H7 (cell line): ENCODE results near the gene VEGFA. TPM values are rescaled to one million over a fixed set of nuclear protein-coding genes. Genes with fewer than 3 reads are reported as not detected.
A peak's percentile ranks its signal among the peaks of the same experiment; 100 is the strongest.

ENCODE experiments used
- DNase-seq: peaks from one replicate; pipeline ENCODE4 v3.0.0; 2012
- H3K27me3 ChIP-seq: 2 replicates; pipeline ENCODE4 v1.6.0; 2011; ENCODE audit warnings: mild to moderate bottlenecking, low read length; ENCODE audit not compliant: control insufficient read depth, insufficient read depth
- H3K36me3 ChIP-seq: replicated peaks from 2 replicates; pipeline ENCODE4 v1.5.1; 2011; ENCODE audit warnings: low read length; ENCODE audit not compliant: control insufficient read depth, insufficient read depth
- H3K4me3 ChIP-seq: 2 replicates; pipeline ENCODE4 v1.5.1; 2011; ENCODE audit warnings: low read depth, mild to moderate bottlenecking, control low read depth, low read length, moderate library complexity; ENCODE audit not compliant: insufficient read depth
- total RNA-seq: library from RNA; depleted of rRNA; stranded (reverse); fragments of >200 nt; shearing (Covaris generic); gene quantifications from 2 replicates; pipeline ENCODE4 v1.2.3, GENCODE V29; 2014

VEGFA gene
- total RNA-seq, 1 experiment from 2014 or later, result 32.1 TPM

DNA sequence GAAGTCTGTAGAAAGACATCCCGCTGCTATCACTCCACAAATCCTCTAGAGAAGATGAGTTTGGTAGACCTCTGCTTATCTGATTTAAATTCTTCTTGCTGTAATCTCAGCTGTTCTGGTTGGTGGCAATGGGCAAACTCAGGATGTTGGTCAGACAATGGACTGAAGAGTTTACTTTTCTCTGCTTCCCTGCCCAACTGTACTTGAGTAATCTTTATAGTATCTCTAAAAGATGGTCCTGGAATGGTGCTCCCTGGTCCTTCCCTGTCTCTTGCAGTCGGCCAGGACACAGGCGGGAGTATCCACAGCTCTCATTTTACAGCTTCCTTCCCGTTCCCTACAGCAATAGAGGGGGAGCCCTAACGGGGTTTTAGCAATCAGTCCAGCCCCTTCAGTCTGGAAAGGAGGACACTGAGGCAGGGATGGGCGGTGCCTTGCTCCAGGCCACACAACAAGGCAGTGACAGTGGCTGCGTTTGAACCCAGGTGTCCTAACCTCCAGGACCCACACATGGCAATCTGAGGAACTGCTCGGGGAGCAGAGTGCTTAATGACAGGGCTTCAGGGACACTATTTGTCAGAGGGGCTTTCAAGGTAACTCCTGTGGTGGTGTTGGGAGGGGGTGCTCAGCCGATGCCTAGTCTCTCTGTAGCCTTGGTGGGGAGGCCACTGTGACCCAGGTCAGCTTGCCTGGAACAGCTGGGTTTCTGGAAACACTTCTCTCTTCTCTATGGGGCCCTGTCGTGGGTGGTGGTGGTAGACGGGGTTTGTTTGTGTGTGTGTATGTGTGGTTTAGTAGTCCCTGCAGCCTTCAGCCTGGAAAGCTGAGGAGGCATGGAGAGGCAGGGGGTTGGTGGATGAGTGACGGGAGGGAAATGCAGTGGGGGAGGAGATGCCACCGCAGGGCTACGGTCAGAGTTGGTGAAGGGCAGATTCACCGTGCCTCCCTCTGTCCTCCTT is 9.5 kb upstream of the VEGFA start:
- H3K36me3 ChIP-seq, result no peaks in the 10 kb centered on the region
- H3K27me3 ChIP-seq, result no peaks in the 10 kb centered on the region; the same call in 1 of the 2 replicates
- H3K4me3 ChIP-seq, result no peak overlapping the region
- no peak for DNase-seq

DNA sequence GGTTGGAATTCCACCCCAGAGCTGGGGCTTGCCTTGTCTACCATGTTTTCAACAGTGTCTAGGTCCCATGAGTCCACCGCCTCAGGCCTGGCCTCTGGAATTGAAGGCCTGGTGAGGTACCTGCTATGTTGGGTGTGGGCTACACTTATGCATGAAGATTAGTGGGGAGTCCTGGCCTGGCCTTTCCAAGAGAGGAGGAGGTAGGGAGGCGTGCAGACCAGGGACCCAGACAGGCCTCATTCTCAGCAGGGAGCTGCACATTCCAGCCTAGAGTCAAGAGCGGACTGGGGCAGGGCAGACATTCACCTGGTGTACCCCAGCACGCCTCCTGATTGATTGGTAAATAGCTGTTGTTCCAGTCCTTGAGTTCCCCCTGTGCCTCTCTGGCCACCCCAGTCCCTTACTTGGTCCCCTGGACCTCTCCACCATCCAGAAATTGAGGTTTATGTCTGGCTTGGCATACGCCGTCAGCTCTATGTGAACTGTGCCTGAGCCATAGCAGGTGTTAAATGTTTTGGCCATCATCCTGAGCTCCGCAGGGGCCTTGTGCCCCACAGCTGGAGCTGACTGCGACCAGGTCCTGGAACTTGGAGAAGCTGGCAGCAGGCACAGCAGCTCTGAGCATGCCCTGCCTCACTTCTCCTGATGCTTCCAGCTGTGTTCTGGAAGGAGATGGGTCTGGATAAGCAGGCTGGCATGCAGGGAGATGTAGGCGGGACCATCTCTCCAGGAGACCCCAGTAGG is 8.2 kb upstream of the VEGFA start:
- no peak overlapping the region for H3K4me3 ChIP-seq
- DNase-seq, result peak; percentile 13

DNA sequence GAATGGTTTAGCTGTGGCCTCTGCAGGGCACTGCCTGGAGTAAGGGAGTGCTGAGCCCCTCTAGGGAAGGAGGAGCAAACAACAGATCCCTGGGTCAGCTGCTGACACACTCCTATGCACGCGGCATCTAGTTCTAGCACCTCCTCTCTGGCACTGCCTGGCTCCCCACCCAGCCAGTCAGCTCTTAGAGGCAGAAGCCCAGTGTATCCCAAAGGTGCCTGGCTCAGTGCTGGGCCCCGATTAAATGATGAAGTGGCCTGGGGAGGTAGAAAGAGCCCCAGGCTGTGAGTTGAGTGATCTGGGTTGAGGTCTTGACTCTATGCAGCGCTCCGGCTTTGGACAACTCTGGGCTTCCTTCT is 7.6 kb upstream of the VEGFA start:
- DNase-seq, result peak; percentile 14

More for the DNA sequence above, 8.2 kb upstream of the VEGFA start:
- Histone ChIP-seq H3K36me3 (no peaks in the 10 kb centered on the region), H3K27me3 (no peaks in the 10 kb centered on the region; the same call in 1 of the 2 replicates)

DNA sequence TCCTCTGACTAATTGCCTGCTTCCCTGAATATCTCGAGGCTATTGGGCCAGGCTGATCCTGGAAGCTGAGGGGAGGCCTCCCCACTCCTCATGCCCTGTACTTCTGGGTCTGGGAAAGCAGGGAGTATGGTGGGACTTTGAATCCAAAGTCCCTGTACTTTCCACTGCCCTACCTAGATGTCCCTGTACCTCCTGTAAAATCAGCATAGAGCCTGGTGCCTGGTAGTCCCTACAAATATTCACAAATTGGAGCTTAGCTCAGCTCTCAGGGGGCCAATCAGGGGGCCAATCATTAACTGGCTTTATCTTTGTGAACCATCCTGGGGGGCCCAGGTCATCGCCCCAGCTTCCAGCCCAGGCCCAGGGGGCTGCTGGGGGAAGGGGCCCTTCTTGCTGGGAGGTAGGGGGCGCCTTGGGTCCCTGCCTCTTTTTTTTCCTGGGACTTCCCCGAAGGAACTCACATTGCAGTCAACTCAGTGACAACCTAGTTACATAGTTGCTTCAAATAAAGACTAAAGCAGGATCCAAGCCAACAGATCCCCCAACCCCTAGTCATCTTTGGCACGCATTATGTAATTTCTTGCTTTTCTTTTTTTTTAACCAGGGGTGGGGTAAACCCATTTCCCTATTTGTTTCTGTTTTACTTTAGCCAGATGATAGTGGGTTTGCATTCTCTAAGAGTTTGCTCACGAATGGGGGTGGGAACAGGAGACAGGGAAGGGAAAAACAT is 6.9 kb upstream of the VEGFA start:
- Histone ChIP-seq H3K4me3 (no peak overlapping the region), H3K36me3 (no peaks in the 10 kb centered on the region), H3K27me3 (no peaks in the 10 kb centered on the region; the same call in 1 of the 2 replicates)
- DNase-seq, result peak; percentile 58

More for the DNA sequence above, 7.6 kb upstream of the VEGFA start:
- H3K36me3 ChIP-seq, result no peaks in the 10 kb centered on the region
- no peaks in the 10 kb centered on the region; the same call in 1 of the 2 replicates for H3K27me3 ChIP-seq
- H3K4me3 ChIP-seq, result no peak overlapping the region

DNA sequence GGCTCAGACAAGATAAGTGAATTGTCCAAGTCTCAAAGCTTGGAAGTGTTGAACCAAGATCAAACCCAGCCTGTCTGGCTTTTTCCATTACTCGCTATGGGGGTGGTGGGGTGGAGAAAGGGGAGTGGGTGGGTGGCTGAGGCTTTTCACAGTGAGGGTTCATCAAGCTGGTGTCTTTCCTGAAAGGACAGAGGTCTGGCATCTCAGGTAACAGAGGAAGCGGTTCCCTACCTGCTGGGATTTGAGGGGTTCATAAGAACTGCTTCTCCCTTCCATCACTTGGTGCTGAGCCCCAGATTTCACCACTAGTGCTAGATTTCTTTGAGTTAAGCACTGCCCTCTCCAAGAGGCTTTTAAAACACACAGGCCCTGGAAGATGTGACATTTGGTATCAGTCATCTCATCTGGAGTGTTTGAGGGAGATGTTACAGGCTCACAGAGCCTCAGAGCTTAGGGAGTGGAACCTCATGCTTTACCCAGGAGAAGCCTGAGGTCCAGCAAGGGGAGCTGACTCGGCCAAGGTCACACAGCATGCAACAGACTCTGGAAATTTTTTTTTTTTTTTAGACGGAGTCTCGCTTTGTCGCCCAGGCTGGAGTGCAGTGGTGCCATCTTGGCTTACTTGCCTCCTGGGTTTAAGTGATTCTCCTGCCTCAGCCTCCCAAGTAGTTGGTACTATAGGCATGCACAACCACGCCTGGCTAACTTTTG is 6.0 kb upstream of the VEGFA start:
- Histone ChIP-seq H3K36me3 (no peaks in the 10 kb centered on the region), H3K4me3 (no peak overlapping the region), H3K27me3 (no peaks in the 10 kb centered on the region; the same call in 1 of the 2 replicates)
- peak; percentile 12 for DNase-seq

DNA sequence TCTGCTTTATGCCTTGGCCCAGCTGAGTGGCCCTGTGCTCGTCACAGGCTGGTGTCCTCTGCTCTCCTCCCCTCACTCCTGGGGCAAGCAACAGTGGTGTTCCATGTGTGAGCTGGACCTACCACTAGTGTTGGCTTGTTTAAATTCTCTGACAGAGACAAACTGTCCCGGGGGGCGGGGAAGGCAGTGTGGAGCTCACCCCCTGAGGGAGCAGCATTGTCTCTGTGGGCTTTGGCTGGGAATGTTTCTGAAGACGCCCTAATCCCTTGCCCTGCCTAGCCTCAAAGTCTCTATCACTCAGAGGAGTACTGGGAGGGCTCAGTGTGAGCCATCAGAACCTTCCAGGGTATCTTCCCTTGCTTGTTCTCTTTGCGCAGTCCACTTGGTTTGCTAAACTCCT is 5.2 kb upstream of the VEGFA start:
- peak; percentile 61 for DNase-seq
- no peaks in the 10 kb centered on the region; the same call in 1 of the 2 replicates for H3K27me3 ChIP-seq

DNA sequence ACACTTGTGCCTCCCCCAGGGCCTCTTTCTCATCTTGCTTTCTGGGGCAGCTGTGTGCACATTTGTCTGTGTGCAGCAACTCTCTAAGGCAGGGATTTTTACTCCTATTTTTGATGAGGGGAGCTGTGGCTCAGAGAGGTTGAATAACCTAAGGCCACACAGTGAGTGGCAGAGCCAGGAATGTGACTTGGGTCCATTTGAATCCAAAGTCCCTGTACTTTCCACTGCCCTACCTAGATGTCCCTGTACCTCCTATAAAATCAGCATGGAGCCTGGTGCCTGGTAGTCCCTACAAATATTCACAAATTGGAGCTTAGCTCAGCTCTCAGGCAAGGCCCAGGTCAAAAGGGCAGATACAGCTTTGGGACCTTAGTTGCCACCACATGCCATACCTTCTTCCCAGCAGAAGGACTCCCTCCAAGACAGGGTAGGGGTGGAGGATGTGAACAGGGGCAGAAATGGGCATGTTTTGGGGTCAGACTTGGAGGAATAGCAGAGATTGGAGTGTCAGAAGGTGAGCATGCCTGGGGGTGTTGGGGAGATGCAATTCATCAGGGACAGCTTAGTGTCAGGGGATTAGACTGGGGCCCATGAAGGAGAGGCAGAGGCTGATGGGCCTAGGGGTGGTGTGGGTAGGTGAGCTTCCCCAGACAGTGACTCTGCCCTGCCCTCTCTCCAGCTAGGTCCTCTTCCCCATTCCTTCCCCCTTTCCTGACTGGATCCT is 4.1 kb upstream of the VEGFA start:
- DNase-seq, result no peak
- H3K36me3 ChIP-seq, result no peaks in the 10 kb centered on the region
- no peak overlapping the region for H3K4me3 ChIP-seq
- no peaks in the 10 kb centered on the region; the same call in none of the 2 replicates for H3K27me3 ChIP-seq

More for the DNA sequence above, 5.2 kb upstream of the VEGFA start:
- Histone ChIP-seq H3K36me3 (no peaks in the 10 kb centered on the region), H3K4me3 (no peak overlapping the region)

DNA sequence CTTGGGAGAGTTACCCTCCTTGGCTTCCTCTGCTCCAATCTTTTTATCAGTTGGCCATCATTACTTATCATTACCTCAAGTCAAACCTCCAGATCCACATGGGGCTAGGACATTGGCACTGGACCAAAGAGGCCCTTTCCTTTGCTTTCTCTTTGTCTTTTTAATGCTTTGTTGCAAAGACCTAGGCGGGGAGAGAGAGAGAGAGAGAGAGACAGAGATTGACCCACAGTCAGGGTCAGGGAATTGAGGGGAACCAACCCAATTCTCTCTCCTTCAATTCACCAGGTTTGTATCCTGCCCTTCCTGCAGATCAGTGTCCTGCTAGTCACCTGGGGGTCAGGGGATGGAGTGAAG is 3.5 kb upstream of the VEGFA start:
- H3K27me3 ChIP-seq, result no peaks in the 10 kb centered on the region; the same call in none of the 2 replicates
- no peak overlapping the region for H3K4me3 ChIP-seq
- H3K36me3 ChIP-seq, result no peaks in the 10 kb centered on the region
- no peak for DNase-seq

DNA sequence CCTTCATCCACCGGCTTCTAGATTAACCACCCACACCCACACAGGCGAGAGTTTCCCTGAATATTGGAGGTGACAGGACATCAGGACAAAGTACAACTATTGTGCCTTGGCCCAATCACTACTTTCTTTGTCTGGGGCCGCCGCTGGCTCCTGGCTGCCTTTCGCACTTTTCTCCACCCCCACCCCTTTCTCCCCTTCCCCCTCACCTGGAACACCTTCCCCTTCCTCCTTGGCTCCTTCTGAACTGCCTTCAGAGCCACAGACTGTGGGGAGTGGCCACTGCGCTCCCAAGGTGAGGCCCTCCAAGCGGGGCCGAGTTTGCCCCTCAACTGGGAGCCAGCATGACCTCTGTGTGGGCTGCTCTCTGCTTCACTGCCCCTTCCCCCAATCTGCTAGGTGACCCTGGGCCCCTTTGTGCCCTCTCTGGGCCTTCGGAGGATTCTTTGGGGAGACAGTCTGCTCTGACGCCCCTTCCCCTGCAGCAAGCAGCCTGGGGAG is 3.0 kb upstream of the VEGFA start:
- H3K4me3 ChIP-seq, result no peak overlapping the region
- DNase-seq, result no peak
- no peaks in the 10 kb centered on the region; the same call in none of the 2 replicates for H3K27me3 ChIP-seq
- no peaks in the 10 kb centered on the region for H3K36me3 ChIP-seq

DNA sequence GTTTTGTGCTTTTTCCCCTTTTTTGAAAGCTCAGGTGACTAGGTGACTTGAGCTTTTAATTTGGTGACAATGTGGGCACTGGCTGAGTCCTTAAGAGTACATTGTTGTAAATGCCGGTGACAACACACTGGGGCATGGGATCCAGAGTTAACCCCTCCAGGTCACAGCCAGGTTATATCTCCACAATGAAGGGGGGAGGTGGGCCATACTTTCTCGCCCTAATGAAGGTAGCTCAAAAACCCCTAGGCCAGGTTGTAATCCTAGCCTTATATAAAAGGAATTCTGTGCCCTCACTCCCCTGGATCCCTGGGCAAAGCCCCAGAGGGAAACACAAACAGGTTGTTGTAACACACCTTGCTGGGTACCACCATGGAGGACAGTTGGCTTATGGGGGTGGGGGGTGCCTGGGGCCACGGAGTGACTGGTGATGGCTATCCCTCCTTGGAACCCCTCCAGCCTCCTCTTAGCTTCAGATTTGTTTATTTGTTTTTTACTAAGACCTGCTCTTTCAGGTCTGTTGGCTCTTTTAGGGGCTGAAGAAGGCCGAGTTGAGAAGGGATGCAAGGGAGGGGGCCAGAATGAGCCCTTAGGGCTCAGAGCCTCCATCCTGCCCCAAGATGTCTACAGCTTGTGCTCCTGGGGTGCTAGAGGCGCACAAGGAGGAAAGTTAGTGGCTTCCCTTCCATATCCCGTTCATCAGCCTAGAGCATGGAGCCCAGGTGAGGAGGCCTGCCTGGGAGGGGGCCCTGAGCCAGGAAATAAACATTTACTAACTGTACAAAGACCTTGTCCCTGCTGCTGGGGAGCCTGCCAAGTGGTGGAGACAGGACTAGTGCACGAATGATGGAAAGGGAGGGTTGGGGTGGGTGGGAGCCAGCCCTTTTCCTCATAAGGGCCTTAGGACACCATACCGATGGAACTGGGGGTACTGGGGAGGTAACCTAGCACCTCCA is 2.2 kb upstream of the VEGFA start:
- DNase-seq, result no peak
- no peaks in the 10 kb centered on the region; the same call in 1 of the 2 replicates for H3K27me3 ChIP-seq
- H3K36me3 ChIP-seq, result no peaks in the 10 kb centered on the region
- no peak overlapping the region for H3K4me3 ChIP-seq

DNA sequence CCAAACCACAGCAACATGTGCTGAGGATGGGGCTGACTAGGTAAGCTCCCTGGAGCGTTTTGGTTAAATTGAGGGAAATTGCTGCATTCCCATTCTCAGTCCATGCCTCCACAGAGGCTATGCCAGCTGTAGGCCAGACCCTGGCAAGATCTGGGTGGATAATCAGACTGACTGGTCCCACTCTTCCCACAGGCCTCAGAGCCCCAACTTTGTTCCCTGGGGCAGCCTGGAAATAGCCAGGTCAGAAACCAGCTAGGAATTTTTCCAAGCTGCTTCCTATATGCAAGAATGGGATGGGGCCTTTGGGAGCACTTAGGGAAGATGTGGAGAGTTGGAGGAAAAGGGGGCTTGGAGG is 1.5 kb upstream of the VEGFA start:
- no peak for DNase-seq
- Histone ChIP-seq H3K27me3 (no peaks in the 10 kb centered on the region; the same call in 1 of the 2 replicates), H3K4me3 (no peak overlapping the region), H3K36me3 (no peaks in the 10 kb centered on the region)

DNA sequence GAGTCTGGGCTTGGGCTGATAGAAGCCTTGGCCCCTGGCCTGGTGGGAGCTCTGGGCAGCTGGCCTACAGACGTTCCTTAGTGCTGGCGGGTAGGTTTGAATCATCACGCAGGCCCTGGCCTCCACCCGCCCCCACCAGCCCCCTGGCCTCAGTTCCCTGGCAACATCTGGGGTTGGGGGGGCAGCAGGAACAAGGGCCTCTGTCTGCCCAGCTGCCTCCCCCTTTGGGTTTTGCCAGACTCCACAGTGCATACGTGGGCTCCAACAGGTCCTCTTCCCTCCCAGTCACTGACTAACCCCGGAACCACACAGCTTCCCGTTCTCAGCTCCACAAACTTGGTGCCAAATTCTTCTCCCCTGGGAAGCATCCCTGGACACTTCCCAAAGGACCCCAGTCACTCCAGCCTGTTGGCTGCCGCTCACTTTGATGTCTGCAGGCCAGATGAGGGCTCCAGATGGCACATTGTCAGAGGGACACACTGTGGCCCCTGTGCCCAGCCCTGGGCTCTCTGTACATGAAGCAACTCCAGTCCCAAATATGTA is 957 bp upstream of the VEGFA start:
- no peak for DNase-seq
- Histone ChIP-seq H3K27me3 (no peaks in the 10 kb centered on the region; the same call in 1 of the 2 replicates), H3K36me3 (no peaks in the 10 kb centered on the region), H3K4me3 (no peak overlapping the region; the same call in 1 of the 2 replicates)
